GM23338 (cell line): Measurements from ENCODE around the gene RASEF. TPM values are rescaled to one million over a fixed set of nuclear protein-coding genes. Genes with fewer than 3 reads are reported as not detected.

Experiments
- ATAC-seq: fragments of 200-7000 bp; cut with Tn5 transposase; 3 replicates; pipeline ENCODE4 v1.9.1; 2020
- DNase-seq: peaks from one replicate; pipeline ENCODE4 v3.0.0-alpha.2; 2015; ENCODE audit warnings: low spot score
- H2AFZ ChIP-seq: fragments of 200-600 bp; sonication (generic); 2 replicates; pipeline ENCODE4 v1.8.0; 2016; ENCODE audit warnings: antibody characterized with exemption, mild to moderate bottlenecking, moderate library complexity
- H3F3A ChIP-seq: fragments of 200-600 bp; sonication (generic); replicated peaks from 2 replicates; pipeline ENCODE4 v1.8.0; 2017; ENCODE audit warnings: antibody characterized with exemption, mixed run types, low read depth
- H3K27ac ChIP-seq: fragments of 200-600 bp; sonication (generic); 2 replicates; pipeline ENCODE4 v1.6.1; 2016; ENCODE audit warnings: low read depth
- H3K27me3 ChIP-seq: fragments of 200-600 bp; sonication (generic); 2 replicates; pipeline ENCODE4 v1.8.0; 2016; ENCODE audit warnings: mild to moderate bottlenecking, mixed run types, moderate library complexity; ENCODE audit not compliant: insufficient read depth
- H3K36me3 ChIP-seq: fragments of 200-600 bp; sonication (generic); 2 replicates; pipeline ENCODE4 v1.8.0; 2016; ENCODE audit warnings: mild to moderate bottlenecking; ENCODE audit not compliant: insufficient read depth
- H3K4me1 ChIP-seq: fragments of 200-600 bp; sonication (generic); 2 replicates; pipeline ENCODE4 v1.8.0; 2016; ENCODE audit warnings: mild to moderate bottlenecking, moderate library complexity; ENCODE audit not compliant: insufficient read depth
- H3K4me2 ChIP-seq: fragments of 200-600 bp; sonication (generic); 2 replicates; pipeline ENCODE4 v1.7.1; 2017; ENCODE audit warnings: mixed run types
- H3K4me3 ChIP-seq: fragments of 200-600 bp; sonication (generic); 2 replicates; pipeline ENCODE4 v1.6.1; 2016; ENCODE audit warnings: mixed run types
- H3K79me2 ChIP-seq: fragments of 200-600 bp; sonication (generic); replicated peaks from 2 replicates; pipeline ENCODE4 v1.8.0; 2017; ENCODE audit warnings: mild to moderate bottlenecking; ENCODE audit not compliant: insufficient read depth
- H3K9me2 ChIP-seq: fragments of 200-600 bp; sonication (generic); 2 replicates; pipeline ENCODE4 v1.8.0; 2017; ENCODE audit not compliant: insufficient read depth
- H4K20me1 ChIP-seq: fragments of 200-600 bp; sonication (generic); replicated peaks from 2 replicates; pipeline ENCODE4 v1.8.0; 2017; ENCODE audit warnings: mild to moderate bottlenecking; ENCODE audit not compliant: insufficient read depth
- H3K27ac Mint-ChIP-seq: 2 replicates; pipeline ENCODE4 v1.8.0; 2020; ENCODE audit warnings: inconsistent platforms, mild to moderate bottlenecking, moderate library complexity, mixed read lengths
- H3K27me3 Mint-ChIP-seq: 3 replicates; pipeline ENCODE4 v1.8.0; 2022; ENCODE audit warnings: low read depth, mild to moderate bottlenecking, moderate library complexity, mixed read lengths, inconsistent platforms; ENCODE audit not compliant: insufficient read depth, poor library complexity
- H3K36me3 Mint-ChIP-seq: 3 replicates; pipeline ENCODE4 v1.8.0; 2021; ENCODE audit warnings: low read depth, mild to moderate bottlenecking, inconsistent platforms, moderate library complexity, mixed read lengths
- H3K4me1 Mint-ChIP-seq: 3 replicates; pipeline ENCODE4 v1.8.0; 2020; ENCODE audit warnings: mild to moderate bottlenecking, inconsistent platforms, mixed read lengths
- H3K4me3 Mint-ChIP-seq: 3 replicates; pipeline ENCODE4 v1.8.0; 2021; ENCODE audit warnings: moderate library complexity, mild to moderate bottlenecking, inconsistent platforms, mixed read lengths
- H3K9me3 Mint-ChIP-seq: 3 replicates; pipeline ENCODE4 v1.8.0; 2020; ENCODE audit warnings: moderate library complexity, mild to moderate bottlenecking, inconsistent platforms, mixed read lengths
- CREB1 ChIP-seq: fragments of 250-450 bp; sonication (Bioruptor Pico); IDR thresholded peaks from 2 replicates; pipeline ENCODE4 v1.5.0; 2020; ENCODE audit warnings: low read depth, mild to moderate bottlenecking, moderate library complexity
- EZH2phosphoT487 ChIP-seq: fragments of 200-600 bp; sonication (generic); IDR thresholded peaks from one replicate; pipeline ENCODE4 v1.8.1; 2018; ENCODE audit warnings: antibody characterized with exemption; ENCODE audit not compliant: unreplicated experiment
- JUNB ChIP-seq: IDR thresholded peaks from one replicate; pipeline ENCODE4 v1.6.1; 2016; ENCODE audit warnings: antibody characterized with exemption; ENCODE audit not compliant: unreplicated experiment
- NANOG ChIP-seq: IDR thresholded peaks from 2 replicates; pipeline ENCODE4 v1.6.1; 2016; ENCODE audit warnings: antibody characterized with exemption, borderline replicate concordance
- STAT1 ChIP-seq: IDR thresholded peaks from one replicate; pipeline ENCODE4 v1.6.1; 2016; ENCODE audit warnings: antibody characterized with exemption; ENCODE audit not compliant: unreplicated experiment
- ZNF331 ChIP-seq: fragments of 250-450 bp; sonication (Bioruptor Pico); IDR thresholded peaks from 2 replicates; pipeline ENCODE4 v1.5.0; 2020; ENCODE audit warnings: low read depth, mild to moderate bottlenecking, moderate library complexity
- polyA plus RNA-seq: library from polyadenylated mRNA; unstranded; fragments of >200 nt; fragmentation: Nextera tagmentation; extraction: Ambion mirVana; gene quantifications from 2 replicates; pipeline ENCODE4 v1.2.1, GENCODE V29; 2016
- total RNA-seq: library from RNA; depleted of rRNA; stranded (reverse); fragments of >200 nt; shearing (Covaris generic); gene quantifications from 2 replicates; pipeline ENCODE4 v1.2.3, GENCODE V29; 2014
- TF ChIP-seq, protein P1 (sequence below): IDR thresholded peaks from one replicate; pipeline ENCODE4 v1.6.1; 2018; ENCODE audit warnings: antibody characterized with exemption; ENCODE audit not compliant: unreplicated experiment
- TF ChIP-seq, protein P2 (sequence below): IDR thresholded peaks from 2 replicates; pipeline ENCODE4 v1.6.1; 2016; ENCODE audit warnings: antibody characterized with exemption
- TF ChIP-seq, protein P3 (sequence below): fragments of 250-450 bp; sonication (Bioruptor Pico); IDR thresholded peaks from 2 replicates; pipeline ENCODE4 v1.5.0; 2020; ENCODE audit warnings: mild to moderate bottlenecking, moderate library complexity

Gene RASEF
- total and polyA plus RNA-seq, 2 experiments from 2014 or later = 3.6 to 10.4 TPM

DNA sequence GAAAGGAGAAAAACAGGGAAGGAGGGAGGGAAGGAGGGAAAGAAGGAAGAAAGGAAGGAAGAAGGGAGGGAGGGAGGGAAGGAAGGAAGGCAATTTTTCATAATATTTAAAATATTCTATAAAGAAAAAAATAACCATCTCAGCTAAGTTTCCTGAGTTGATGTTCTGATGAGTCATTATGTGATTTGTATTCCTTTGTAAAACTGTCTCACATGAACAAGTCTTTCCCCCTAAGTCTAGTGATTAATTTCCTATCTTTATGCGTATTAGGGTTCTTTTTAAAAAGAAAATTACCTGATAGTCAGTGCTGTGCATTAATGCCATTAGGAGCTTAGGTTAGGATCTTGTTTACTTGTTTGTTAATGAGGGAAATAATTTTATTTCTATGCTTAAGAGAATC is 94.1 kb downstream of the RASEF start:
- no peaks in the 10 kb centered on the region for H3F3A ChIP-seq
- H3K4me1 ChIP-seq = no peaks in the 10 kb centered on the region
- Mint-ChIP-seq H3K4me3 (no peak overlapping the region), H3K27me3 (peaks cover 2% of the 10 kb centered on the region), H3K36me3 (no peaks in the 10 kb centered on the region; the same call in 2 of the 3 replicates), H3K4me1 (no peaks in the 10 kb centered on the region), H3K27ac (no peak overlapping the region), H3K9me3 (no peaks in the 10 kb centered on the region)
- H3K4me2 ChIP-seq = no peak overlapping the region
- H3K36me3 ChIP-seq = no peaks in the 10 kb centered on the region
- H2AFZ ChIP-seq = no peak overlapping the region
- H3K27ac ChIP-seq = no peak overlapping the region
- H4K20me1 ChIP-seq = no peaks in the 10 kb centered on the region
- DNase-seq = no peak
- H3K79me2 ChIP-seq = no peaks in the 10 kb centered on the region
- ATAC-seq = no peak
- peaks cover 5% of the 10 kb centered on the region; the same call in 1 of the 2 replicates for H3K9me2 ChIP-seq
- TF ChIP-seq EZH2phosphoT487 (no peak), STAT1 (no peak), NANOG (no peak), CREB1 (CRISPR knock-in tag) (no peak), ZNF331 (CRISPR knock-in tag) (no peak), JUNB (no peak)
- TF ChIP-seq, protein P1, sequence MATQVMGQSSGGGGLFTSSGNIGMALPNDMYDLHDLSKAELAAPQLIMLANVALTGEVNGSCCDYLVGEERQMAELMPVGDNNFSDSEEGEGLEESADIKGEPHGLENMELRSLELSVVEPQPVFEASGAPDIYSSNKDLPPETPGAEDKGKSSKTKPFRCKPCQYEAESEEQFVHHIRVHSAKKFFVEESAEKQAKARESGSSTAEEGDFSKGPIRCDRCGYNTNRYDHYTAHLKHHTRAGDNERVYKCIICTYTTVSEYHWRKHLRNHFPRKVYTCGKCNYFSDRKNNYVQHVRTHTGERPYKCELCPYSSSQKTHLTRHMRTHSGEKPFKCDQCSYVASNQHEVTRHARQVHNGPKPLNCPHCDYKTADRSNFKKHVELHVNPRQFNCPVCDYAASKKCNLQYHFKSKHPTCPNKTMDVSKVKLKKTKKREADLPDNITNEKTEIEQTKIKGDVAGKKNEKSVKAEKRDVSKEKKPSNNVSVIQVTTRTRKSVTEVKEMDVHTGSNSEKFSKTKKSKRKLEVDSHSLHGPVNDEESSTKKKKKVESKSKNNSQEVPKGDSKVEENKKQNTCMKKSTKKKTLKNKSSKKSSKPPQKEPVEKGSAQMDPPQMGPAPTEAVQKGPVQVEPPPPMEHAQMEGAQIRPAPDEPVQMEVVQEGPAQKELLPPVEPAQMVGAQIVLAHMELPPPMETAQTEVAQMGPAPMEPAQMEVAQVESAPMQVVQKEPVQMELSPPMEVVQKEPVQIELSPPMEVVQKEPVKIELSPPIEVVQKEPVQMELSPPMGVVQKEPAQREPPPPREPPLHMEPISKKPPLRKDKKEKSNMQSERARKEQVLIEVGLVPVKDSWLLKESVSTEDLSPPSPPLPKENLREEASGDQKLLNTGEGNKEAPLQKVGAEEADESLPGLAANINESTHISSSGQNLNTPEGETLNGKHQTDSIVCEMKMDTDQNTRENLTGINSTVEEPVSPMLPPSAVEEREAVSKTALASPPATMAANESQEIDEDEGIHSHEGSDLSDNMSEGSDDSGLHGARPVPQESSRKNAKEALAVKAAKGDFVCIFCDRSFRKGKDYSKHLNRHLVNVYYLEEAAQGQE = no peak
- TF ChIP-seq, protein P2, sequence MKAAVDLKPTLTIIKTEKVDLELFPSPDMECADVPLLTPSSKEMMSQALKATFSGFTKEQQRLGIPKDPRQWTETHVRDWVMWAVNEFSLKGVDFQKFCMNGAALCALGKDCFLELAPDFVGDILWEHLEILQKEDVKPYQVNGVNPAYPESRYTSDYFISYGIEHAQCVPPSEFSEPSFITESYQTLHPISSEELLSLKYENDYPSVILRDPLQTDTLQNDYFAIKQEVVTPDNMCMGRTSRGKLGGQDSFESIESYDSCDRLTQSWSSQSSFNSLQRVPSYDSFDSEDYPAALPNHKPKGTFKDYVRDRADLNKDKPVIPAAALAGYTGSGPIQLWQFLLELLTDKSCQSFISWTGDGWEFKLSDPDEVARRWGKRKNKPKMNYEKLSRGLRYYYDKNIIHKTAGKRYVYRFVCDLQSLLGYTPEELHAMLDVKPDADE = no peak
- TF ChIP-seq, protein P3, sequence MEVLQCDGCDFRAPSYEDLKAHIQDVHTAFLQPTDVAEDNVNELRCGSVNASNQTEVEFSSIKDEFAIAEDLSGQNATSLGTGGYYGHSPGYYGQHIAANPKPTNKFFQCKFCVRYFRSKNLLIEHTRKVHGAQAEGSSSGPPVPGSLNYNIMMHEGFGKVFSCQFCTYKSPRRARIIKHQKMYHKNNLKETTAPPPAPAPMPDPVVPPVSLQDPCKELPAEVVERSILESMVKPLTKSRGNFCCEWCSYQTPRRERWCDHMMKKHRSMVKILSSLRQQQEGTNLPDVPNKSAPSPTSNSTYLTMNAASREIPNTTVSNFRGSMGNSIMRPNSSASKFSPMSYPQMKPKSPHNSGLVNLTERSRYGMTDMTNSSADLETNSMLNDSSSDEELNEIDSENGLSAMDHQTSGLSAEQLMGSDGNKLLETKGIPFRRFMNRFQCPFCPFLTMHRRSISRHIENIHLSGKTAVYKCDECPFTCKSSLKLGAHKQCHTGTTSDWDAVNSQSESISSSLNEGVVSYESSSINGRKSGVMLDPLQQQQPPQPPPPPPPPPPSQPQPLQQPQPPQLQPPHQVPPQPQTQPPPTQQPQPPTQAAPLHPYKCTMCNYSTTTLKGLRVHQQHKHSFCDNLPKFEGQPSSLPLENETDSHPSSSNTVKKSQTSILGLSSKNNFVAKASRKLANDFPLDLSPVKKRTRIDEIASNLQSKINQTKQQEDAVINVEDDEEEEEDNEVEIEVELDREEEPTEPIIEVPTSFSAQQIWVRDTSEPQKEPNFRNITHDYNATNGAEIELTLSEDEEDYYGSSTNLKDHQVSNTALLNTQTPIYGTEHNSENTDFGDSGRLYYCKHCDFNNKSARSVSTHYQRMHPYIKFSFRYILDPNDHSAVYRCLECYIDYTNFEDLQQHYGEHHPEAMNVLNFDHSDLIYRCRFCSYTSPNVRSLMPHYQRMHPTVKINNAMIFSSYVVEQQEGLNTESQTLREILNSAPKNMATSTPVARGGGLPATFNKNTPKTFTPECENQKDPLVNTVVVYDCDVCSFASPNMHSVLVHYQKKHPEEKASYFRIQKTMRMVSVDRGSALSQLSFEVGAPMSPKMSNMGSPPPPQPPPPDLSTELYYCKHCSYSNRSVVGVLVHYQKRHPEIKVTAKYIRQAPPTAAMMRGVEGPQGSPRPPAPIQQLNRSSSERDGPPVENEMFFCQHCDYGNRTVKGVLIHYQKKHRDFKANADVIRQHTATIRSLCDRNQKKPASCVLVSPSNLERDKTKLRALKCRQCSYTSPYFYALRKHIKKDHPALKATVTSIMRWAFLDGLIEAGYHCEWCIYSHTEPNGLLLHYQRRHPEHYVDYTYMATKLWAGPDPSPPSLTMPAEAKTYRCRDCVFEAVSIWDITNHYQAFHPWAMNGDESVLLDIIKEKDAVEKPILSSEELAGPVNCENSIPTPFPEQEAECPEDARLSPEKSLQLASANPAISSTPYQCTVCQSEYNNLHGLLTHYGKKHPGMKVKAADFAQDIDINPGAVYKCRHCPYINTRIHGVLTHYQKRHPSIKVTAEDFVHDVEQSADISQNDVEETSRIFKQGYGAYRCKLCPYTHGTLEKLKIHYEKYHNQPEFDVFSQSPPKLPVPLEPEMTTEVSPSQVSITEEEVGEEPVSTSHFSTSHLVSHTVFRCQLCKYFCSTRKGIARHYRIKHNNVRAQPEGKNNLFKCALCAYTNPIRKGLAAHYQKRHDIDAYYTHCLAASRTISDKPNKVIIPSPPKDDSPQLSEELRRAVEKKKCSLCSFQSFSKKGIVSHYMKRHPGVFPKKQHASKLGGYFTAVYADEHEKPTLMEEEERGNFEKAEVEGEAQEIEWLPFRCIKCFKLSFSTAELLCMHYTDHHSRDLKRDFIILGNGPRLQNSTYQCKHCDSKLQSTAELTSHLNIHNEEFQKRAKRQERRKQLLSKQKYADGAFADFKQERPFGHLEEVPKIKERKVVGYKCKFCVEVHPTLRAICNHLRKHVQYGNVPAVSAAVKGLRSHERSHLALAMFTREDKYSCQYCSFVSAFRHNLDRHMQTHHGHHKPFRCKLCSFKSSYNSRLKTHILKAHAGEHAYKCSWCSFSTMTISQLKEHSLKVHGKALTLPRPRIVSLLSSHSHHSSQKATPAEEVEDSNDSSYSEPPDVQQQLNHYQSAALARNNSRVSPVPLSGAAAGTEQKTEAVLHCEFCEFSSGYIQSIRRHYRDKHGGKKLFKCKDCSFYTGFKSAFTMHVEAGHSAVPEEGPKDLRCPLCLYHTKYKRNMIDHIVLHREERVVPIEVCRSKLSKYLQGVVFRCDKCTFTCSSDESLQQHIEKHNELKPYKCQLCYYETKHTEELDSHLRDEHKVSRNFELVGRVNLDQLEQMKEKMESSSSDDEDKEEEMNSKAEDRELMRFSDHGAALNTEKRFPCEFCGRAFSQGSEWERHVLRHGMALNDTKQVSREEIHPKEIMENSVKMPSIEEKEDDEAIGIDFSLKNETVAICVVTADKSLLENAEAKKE (CRISPR knock-in tag) = no peak
- H3K27me3 ChIP-seq = no peaks in the 10 kb centered on the region
- H3K4me3 ChIP-seq = no peak overlapping the region
